ENCODE results near the gene CCDC159.
A peak's percentile ranks its signal among the peaks of the same experiment; 100 is the strongest.
"Not testable (repeated sequence)": the region's sequence is repeated elsewhere in the genome, so short reads cannot be mapped to it uniquely, and the experiment has no call there.

The CCDC159 gene

DNA sequence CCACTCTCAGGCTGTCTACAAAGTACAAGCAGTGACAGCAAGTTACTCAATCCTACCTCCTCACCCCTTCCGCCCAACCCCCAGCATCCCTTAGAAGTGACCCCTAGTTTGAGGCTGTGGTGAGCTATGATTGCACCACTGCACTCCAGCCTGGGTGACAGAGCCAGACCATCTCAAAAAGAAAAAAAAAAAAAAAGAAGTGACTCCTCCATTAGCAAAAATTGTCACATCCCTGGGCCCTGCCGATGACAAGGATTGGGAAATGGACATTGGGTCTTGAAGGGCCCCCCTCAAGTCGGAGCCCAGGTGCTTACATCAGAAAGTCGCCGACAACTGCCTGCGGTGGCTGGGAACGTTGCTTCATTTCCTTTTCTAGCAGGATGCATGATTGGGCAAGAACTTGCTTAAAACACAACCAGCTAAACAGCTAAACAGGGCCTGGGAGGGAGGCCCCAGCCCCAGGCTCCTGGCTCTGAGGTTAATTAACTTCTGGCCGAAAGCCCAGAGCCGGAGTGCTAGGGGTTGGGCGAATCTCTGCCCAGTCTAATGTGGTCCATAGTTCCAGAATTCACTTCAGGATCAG, 22.1 kb upstream of the CCDC159 start:
- FAIRE-seq (no peak), DNase-seq (ENCODE audit: insufficient read length) (no peak)
- peak; percentile 39; the same call in 1 of the 2 replicates for TF ChIP-seq POLR2A (IDR thresholded peaks at IDR 0.05; ENCODE audit: low read depth, low read length)
- TF ChIP-seq TAF1 (IDR thresholded peaks at IDR 0.05; ENCODE audit: borderline replicate concordance, low read depth, low read length) = no peak
- TF ChIP-seq POLR2AphosphoS5 (IDR thresholded peaks at IDR 0.05; ENCODE audit: low read depth, low read length) = no peak; the same call in 1 of the 2 replicates

DNA sequence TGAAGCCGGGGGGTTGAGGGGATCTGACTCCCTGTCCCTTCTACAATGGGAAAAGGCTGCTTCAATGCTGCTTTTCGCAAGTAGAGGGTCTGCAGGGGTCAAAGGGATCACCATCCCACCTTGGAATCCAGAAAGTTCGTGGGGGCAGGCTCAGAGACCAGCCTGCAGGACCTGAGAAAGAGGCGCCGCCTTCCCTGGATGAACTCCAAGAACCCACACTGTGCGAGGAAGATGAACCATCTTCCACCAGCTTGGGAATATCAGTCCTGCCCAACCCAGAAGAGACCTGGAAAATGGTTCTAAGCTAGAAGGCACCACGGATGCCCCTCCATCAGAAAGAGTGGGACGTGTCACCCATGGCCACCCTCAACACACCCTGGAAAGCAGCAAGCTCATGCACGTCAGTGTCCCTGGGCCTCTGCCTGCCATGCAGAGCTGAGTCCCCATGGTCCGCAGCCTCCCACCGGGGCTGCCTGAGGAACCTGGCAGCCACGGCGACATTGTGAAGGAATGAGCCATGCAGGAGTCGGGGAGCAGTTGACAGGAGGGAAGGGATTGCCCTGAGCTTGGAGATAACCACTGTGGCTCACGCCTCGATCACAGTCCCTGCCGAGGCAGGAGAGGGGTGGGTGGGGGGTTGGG, 21.4 kb upstream of the CCDC159 start:
- DNase-seq (ENCODE audit: insufficient read length) (no peak), FAIRE-seq (no peak)
- TF ChIP-seq TAF1 (IDR thresholded peaks at IDR 0.05; ENCODE audit: borderline replicate concordance, low read depth, low read length) (no peak), POLR2AphosphoS5 (IDR thresholded peaks at IDR 0.05; ENCODE audit: low read depth, low read length) (no peak), POLR2A (IDR thresholded peaks at IDR 0.05; ENCODE audit: low read depth, low read length) (no peak)

DNA sequence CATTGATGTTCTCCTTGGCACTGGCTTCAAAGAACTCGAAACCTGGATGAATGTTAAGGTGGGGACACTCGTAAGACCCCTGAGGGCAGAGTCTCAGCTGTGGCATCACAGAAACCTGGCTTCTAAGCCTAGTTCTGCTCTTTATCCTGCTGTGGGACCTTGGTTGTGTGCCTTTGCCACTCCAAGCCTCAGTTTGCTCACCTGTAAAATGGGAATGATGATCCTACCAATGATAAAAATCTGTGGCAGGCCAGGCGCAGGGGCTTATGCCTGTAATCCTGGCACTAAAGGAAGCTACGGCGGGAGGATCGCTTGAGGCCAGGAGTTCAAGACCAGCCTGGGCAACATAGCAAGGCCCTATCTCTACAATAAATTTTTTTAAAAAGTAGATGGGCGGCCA, 20.8 kb upstream of the CCDC159 start:
- no peak for TF ChIP-seq TAF1 (IDR thresholded peaks at IDR 0.05; ENCODE audit: borderline replicate concordance, low read depth, low read length)
- TF ChIP-seq POLR2A (IDR thresholded peaks at IDR 0.05; ENCODE audit: low read depth, low read length) = no peak
- no peak for TF ChIP-seq POLR2AphosphoS5 (IDR thresholded peaks at IDR 0.05; ENCODE audit: low read depth, low read length)
- DNase-seq (ENCODE audit: insufficient read length) = no peak
- no peak for FAIRE-seq

DNA sequence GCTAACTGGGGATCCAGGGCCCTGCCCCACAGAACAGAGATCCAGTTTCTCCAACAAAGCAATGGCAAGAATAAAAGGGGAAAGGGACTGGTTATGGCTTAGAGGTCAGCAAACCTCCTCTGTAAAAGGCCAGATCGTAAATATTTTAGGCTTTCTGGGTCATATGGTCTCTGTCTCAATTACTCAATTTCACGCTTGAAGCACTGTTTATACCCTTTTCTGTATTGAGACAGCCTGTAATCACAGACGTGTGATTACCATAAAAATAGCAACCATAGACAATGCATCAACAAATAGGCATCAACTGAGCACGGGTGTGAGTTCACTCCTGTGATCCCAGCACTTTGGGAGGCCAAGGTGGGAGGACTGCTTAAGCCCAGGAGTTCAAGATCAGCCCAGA, 16.2 kb upstream of the CCDC159 start:
- FAIRE-seq = no peak
- TF ChIP-seq POLR2AphosphoS5 (IDR thresholded peaks at IDR 0.05; ENCODE audit: low read depth, low read length) (no peak), POLR2A (IDR thresholded peaks at IDR 0.05; ENCODE audit: low read depth, low read length) (no peak), TAF1 (IDR thresholded peaks at IDR 0.05; ENCODE audit: borderline replicate concordance, low read depth, low read length) (no peak)

DNA sequence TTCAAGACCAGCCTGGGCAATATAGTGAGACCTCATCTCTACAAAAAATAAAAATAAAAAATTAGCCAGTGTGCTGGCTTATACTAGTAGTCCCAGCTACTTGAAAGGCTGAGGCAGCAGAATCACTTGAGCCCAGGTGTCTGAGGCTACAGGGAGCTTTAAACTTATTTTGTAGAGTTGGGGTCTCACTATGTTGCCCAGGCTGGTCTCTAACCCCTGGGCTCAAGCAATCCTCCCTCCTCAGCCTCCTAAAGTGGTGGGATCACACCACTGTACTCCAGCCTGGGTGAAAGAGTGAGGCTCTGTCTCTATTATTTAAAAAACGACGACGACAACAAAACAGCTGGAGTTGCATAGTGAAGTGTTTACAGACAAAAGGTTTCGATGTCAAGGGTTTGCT, 14.8 kb upstream of the CCDC159 start:
- no peak for TF ChIP-seq POLR2AphosphoS5 (IDR thresholded peaks at IDR 0.05; ENCODE audit: low read depth, low read length)
- no peak for TF ChIP-seq POLR2A (IDR thresholded peaks at IDR 0.05; ENCODE audit: low read depth, low read length)
- TF ChIP-seq TAF1 (IDR thresholded peaks at IDR 0.05; ENCODE audit: borderline replicate concordance, low read depth, low read length) = no peak

More for the DNA sequence above, 16.2 kb upstream of the CCDC159 start:
- DNase-seq (ENCODE audit: insufficient read length) = no peak

DNA sequence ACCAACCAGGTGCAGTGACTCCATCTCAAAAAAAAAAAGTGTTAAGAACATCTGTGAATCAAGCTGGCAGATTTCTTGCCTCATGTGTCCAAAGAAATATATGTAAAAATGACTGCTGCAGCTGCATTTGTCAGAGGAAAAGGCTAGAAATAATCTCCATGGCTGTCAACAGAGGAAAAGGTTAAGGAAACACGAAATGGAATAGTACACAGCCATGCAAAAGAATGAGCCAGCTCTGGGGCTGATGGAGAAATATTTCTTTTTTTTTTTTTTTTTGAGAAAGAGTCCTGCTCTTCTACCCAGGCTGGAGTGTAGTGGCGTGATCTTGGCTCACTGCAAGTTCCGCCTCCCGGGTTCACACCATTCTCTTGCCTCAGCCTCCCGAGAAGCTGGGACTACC, 13.5 kb upstream of the CCDC159 start:
- no peak for DNase-seq (ENCODE audit: insufficient read length)
- FAIRE-seq = no peak
- TF ChIP-seq TAF1 (IDR thresholded peaks at IDR 0.05; ENCODE audit: borderline replicate concordance, low read depth, low read length) (no peak), POLR2A (IDR thresholded peaks at IDR 0.05; ENCODE audit: low read depth, low read length) (no peak), POLR2AphosphoS5 (IDR thresholded peaks at IDR 0.05; ENCODE audit: low read depth, low read length) (no peak)

More for the DNA sequence above, 14.8 kb upstream of the CCDC159 start:
- no peak for FAIRE-seq
- no peak for DNase-seq (ENCODE audit: insufficient read length)

DNA sequence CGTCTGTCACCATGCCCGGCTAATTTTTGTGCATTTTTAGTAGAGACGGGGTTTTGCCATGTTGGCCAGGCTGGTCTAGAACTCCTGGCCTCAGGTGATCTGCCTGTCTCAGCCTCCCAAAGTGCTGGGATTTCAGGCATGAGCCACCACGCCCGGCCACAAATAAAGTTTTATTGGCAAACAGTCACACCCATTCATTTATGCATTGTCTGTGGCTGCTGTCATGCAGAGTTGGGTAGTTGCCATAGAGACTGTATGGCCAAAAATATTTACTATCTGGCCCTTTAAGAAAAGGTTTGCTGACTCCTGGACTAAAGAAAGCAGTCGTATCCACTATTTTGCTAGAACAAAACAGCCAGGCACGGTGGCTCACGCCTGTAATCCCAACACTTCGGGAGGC, 12.5 kb upstream of the CCDC159 start:
- DNase-seq (ENCODE audit: insufficient read length); FAIRE-seq: not testable (repeated sequence)

DNA sequence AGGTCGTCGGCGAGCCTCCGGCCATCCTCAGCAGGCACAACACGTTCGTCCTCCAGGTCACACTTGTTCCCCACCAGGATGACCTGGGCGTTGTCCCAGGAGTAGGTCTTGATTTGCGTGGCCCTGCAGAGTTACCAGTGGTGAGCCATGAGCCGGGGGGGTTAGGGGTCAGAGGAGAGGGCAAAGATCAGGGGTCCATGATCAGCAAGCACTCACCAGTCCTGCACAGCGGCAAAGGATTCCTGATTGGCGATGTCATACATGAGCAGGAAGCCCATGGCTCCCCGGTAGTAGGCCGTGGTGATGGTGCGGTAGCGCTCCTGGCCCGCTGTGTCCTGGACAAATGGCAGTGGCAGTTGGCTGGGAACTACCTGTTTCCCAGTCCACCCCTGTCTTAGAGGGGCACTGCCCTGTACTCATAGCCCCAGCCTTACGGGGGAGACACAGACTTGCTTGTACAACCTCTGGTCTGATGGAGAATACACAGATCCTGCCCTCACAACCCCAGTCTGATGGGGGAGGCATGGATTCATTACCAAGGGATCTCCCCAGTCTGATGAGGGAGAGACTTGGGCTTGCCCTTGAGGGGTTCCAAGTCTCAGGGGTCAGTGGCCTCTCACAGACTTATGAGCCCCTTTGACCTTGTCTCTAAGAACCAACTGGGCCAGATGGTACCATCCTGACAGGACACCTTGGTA, 10.7 kb upstream of the CCDC159 start:
- FAIRE-seq (no peak), DNase-seq (ENCODE audit: insufficient read length) (no peak)
- no peak for TF ChIP-seq POLR2A (IDR thresholded peaks at IDR 0.05; ENCODE audit: low read depth, low read length)
- TF ChIP-seq POLR2AphosphoS5 (IDR thresholded peaks at IDR 0.05; ENCODE audit: low read depth, low read length) = no peak
- no peak for TF ChIP-seq TAF1 (IDR thresholded peaks at IDR 0.05; ENCODE audit: borderline replicate concordance, low read depth, low read length)

DNA sequence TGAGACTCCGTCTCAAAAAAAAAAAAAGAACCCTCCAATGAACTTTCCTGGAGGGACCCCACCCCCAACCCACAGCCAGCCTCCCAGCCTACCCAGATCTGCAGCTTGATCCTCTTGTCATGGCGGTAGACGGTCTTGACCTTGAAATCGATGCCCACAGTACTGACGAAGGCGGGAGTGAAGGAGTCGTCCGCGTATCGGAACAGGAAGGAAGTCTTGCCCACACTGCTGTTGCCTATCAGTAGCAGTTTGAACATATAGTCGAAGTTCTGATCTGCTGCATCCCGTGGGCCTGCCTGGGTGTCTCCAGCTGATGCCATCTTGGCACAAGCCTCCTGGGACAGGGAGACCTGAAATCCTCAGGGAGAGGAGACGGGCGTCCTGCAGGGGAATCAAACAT, 9.2 kb upstream of the CCDC159 start:
- DNase-seq (ENCODE audit: insufficient read length) (no peak), FAIRE-seq (no peak)
- TF ChIP-seq POLR2A (IDR thresholded peaks at IDR 0.05; ENCODE audit: low read depth, low read length) = no peak
- TF ChIP-seq POLR2AphosphoS5 (IDR thresholded peaks at IDR 0.05; ENCODE audit: low read depth, low read length) = no peak
- no peak for TF ChIP-seq TAF1 (IDR thresholded peaks at IDR 0.05; ENCODE audit: borderline replicate concordance, low read depth, low read length)

DNA sequence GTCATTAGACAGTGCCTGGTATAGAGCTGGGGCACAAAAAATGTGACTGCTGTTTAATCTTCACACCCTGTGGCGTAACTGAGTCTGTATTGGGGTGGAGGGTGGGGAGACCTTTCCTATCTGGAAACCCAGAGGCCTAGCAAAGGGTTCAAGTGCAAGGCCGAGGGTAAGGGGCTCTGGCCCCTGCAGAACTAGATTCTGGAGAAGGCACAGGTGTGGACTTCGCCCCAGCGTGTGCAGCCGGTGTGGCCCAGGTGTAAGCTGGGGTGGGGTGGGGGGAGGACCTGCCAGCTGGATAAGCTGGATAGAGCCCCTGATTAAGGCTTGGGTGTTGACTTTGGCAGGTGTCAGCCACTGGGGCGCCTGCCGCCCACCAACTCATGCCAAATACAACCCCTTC, 8.2 kb upstream of the CCDC159 start:
- DNase-seq (ENCODE audit: insufficient read length) (no peak), FAIRE-seq (no peak)
- no peak for TF ChIP-seq POLR2AphosphoS5 (IDR thresholded peaks at IDR 0.05; ENCODE audit: low read depth, low read length)
- TF ChIP-seq POLR2A (IDR thresholded peaks at IDR 0.05; ENCODE audit: low read depth, low read length) = no peak
- no peak for TF ChIP-seq TAF1 (IDR thresholded peaks at IDR 0.05; ENCODE audit: borderline replicate concordance, low read depth, low read length)

DNA sequence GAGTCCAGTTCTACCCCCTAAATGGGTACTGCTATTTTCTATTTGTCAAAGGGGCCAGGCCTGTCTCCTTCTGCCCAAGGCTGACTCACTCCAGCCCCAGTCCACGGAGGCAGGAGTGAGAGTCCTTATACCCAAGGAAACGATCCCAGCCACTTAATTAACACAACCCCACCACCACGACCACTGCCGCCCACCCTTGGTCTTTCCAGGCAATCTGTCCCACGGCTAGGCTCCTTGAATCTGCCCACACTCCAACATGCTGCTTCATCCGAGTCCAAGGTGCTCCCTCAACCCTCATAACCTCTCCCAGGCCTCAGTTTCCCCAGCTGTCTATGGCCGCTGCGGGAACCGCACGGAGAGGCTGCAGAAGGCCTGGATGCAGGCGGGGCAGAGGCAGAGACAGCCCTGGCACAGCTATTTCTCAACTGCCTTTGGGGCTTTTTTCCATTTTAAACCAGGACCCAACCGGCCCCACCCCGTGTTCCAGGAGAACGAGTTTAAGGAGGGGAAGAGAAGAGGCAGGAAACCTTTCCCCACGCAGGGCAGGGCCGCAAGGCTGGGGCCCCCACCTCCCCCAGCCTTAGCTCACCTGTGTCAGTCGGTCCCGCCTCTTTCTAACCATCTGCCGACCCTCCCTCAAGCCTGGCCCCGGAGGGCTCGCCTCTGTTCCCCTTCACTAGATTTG, 7.6 kb upstream of the CCDC159 start:
- FAIRE-seq (peak; percentile 40), DNase-seq (ENCODE audit: insufficient read length) (no peak)
- no peak for TF ChIP-seq POLR2AphosphoS5 (IDR thresholded peaks at IDR 0.05; ENCODE audit: low read depth, low read length)
- TF ChIP-seq TAF1 (IDR thresholded peaks at IDR 0.05; ENCODE audit: borderline replicate concordance, low read depth, low read length) = no peak
- TF ChIP-seq POLR2A (IDR thresholded peaks at IDR 0.05; ENCODE audit: low read depth, low read length) = no peak
